IPS-20b (cell line): ENCODE measurements around the gene ATAD3B.
A peak's percentile ranks its signal among the peaks of the same experiment; 100 is the strongest.
"Not testable (repeated sequence)": the region's sequence is repeated elsewhere in the genome, so short reads cannot be mapped to it uniquely, and the experiment has no call there.

ENCODE experiments used
- H3K27ac ChIP-seq: one replicate; pipeline ENCODE4 v1.5.1; 2013; ENCODE audit warnings: low read length
- H3K27me3 ChIP-seq: 2 replicates; pipeline ENCODE4 v1.6.1; 2013; ENCODE audit warnings: mild to moderate bottlenecking, low read length, inconsistent platforms; ENCODE audit not compliant: insufficient read depth
- H3K36me3 ChIP-seq: 2 replicates; pipeline ENCODE4 v1.6.1; 2013; ENCODE audit warnings: low read depth, mild to moderate bottlenecking, inconsistent platforms, low read length, moderate library complexity; ENCODE audit not compliant: insufficient read depth
- H3K4me1 ChIP-seq: 2 replicates; pipeline ENCODE4 v1.6.1; 2013; ENCODE audit warnings: mild to moderate bottlenecking, control low read depth, inconsistent platforms, low read length, moderate library complexity; ENCODE audit not compliant: insufficient read depth
- H3K4me3 ChIP-seq: 2 replicates; pipeline ENCODE4 v1.5.1; 2013; ENCODE audit warnings: mild to moderate bottlenecking, low read length, inconsistent platforms
- H3K9ac ChIP-seq: 2 replicates; pipeline ENCODE4 v1.6.1; 2013; ENCODE audit warnings: low read depth, mild to moderate bottlenecking, inconsistent platforms, low read length, moderate library complexity
- H3K9me3 ChIP-seq: 2 replicates; pipeline ENCODE4 v1.6.1; 2013; ENCODE audit warnings: mild to moderate bottlenecking, low read depth, low read length, inconsistent platforms; ENCODE audit not compliant: insufficient read depth

The ATAD3B gene

GRCh38 chr1:1511533-1512285 lies 40.1 kb downstream of the ATAD3B start, which contains the start of gene ATAD3A:
ATAD3A (plus strand) TSS chr1:1512162; CDS start chr1:1512269, 107 bp downstream.
- peak within 1 kb of the TSS; percentile 82 for H3K9ac ChIP-seq

GRCh38 chr1:1512425-1512824 lies 40.9 kb downstream of the ATAD3B start:
- not testable (repeated sequence) for H3K36me3 ChIP-seq, H3K27me3 ChIP-seq, H3K4me1 ChIP-seq, H3K9ac ChIP-seq, H3K27ac ChIP-seq, H3K9me3 ChIP-seq
- H3K4me3 ChIP-seq: peak overlapping the region; percentile 63; the same call in 1 of the 2 replicates

More at GRCh38 chr1:1511533-1512285, 40.1 kb downstream of the ATAD3B start, which contains the start of gene ATAD3A:
- Histone ChIP-seq H3K4me3 (peak within 1 kb of the TSS; percentile 72), H3K27me3 (no peaks in the 10 kb centered on the region), H3K36me3 (peaks cover 3% of the 10 kb centered on the region; the same call in 1 of the 2 replicates), H3K9me3 (no peaks in the 10 kb centered on the region), H3K27ac (peak within 1 kb of the TSS; percentile 43), H3K4me1 (no peaks in the 10 kb centered on the region)

GRCh38 chr1:1513675-1514074 lies 42.1 kb downstream of the ATAD3B start:
- H3K27ac ChIP-seq, H3K9ac ChIP-seq, H3K4me1 ChIP-seq, H3K4me3 ChIP-seq, H3K9me3 ChIP-seq, H3K27me3 ChIP-seq: not testable (repeated sequence)
- peaks cover 13% of the 10 kb centered on the region for H3K36me3 ChIP-seq

- not testable (repeated sequence) for H3K9ac ChIP-seq, H3K4me1 ChIP-seq, H3K9me3 ChIP-seq, H3K27ac ChIP-seq, H3K4me3 ChIP-seq, H3K27me3 ChIP-seq
- H3K36me3 ChIP-seq: peaks cover 13% of the 10 kb centered on the region
These were observed 42.8 kb downstream of the ATAD3B start for GRCh38 chr1:1514376-1514775.

- not testable (repeated sequence) for H3K4me1 ChIP-seq, H3K27ac ChIP-seq, H3K4me3 ChIP-seq, H3K9me3 ChIP-seq, H3K27me3 ChIP-seq, H3K9ac ChIP-seq
- H3K36me3 ChIP-seq: peaks cover 18% of the 10 kb centered on the region
These were observed 45.4 kb downstream of the ATAD3B start for GRCh38 chr1:1516923-1517322.

GRCh38 chr1:1517973-1518620 lies 46.5 kb downstream of the ATAD3B start:
- Histone ChIP-seq H3K36me3 (peaks cover 18% of the 10 kb centered on the region), H3K27ac (no peak overlapping the region), H3K4me1 (no peaks in the 10 kb centered on the region), H3K9ac (no peak overlapping the region), H3K27me3 (no peaks in the 10 kb centered on the region), H3K9me3 (no peaks in the 10 kb centered on the region), H3K4me3 (no peak overlapping the region)

GRCh38 chr1:1518621-1519007 lies 47.0 kb downstream of the ATAD3B start:
- H3K4me1 ChIP-seq, H3K4me3 ChIP-seq, H3K9ac ChIP-seq, H3K27me3 ChIP-seq, H3K27ac ChIP-seq, H3K9me3 ChIP-seq: not testable (repeated sequence)
- H3K36me3 ChIP-seq: peaks cover 18% of the 10 kb centered on the region

GRCh38 chr1:1519805-1520505 lies 48.4 kb downstream of the ATAD3B start:
- not testable (repeated sequence) for H3K4me1 ChIP-seq

GRCh38 chr1:1521331-1521730 lies 49.8 kb downstream of the ATAD3B start:
- H3K27ac ChIP-seq: no peak overlapping the region
- no peaks in the 10 kb centered on the region for H3K9me3 ChIP-seq
- no peaks in the 10 kb centered on the region for H3K4me1 ChIP-seq
- no peaks in the 10 kb centered on the region for H3K27me3 ChIP-seq
- peaks cover 22% of the 10 kb centered on the region for H3K36me3 ChIP-seq
- H3K9ac ChIP-seq: no peak overlapping the region
- H3K4me3 ChIP-seq: no peak overlapping the region

More at GRCh38 chr1:1519805-1520505, 48.4 kb downstream of the ATAD3B start:
- peaks cover 18% of the 10 kb centered on the region for H3K36me3 ChIP-seq
- not testable (repeated sequence) for H3K27me3 ChIP-seq, H3K9me3 ChIP-seq, H3K4me3 ChIP-seq, H3K27ac ChIP-seq, H3K9ac ChIP-seq

GRCh38 chr1:1522536-1522935 lies 51.0 kb downstream of the ATAD3B start:
- not testable (repeated sequence) for H3K4me1 ChIP-seq, H3K4me3 ChIP-seq, H3K9me3 ChIP-seq, H3K27me3 ChIP-seq, H3K27ac ChIP-seq, H3K9ac ChIP-seq
- H3K36me3 ChIP-seq: peaks cover 17% of the 10 kb centered on the region

GRCh38 chr1:1523226-1523625 lies 51.7 kb downstream of the ATAD3B start:
- H3K9me3 ChIP-seq, H3K4me1 ChIP-seq, H3K27ac ChIP-seq, H3K9ac ChIP-seq, H3K27me3 ChIP-seq, H3K4me3 ChIP-seq: not testable (repeated sequence)
- H3K36me3 ChIP-seq: peaks cover 11% of the 10 kb centered on the region

- H3K4me1 ChIP-seq, H3K9ac ChIP-seq, H3K9me3 ChIP-seq, H3K27me3 ChIP-seq, H3K27ac ChIP-seq, H3K4me3 ChIP-seq: not testable (repeated sequence)
- H3K36me3 ChIP-seq: peaks cover 13% of the 10 kb centered on the region
These were observed 52.1 kb downstream of the ATAD3B start for GRCh38 chr1:1523651-1524050.
